Thymus (tissue), 11 donors: ENCODE results near the gene LARP4. TPM values are rescaled to one million over a fixed set of nuclear protein-coding genes. Genes with fewer than 3 reads are reported as not detected.
"Not testable (repeated sequence)": the region's sequence is repeated elsewhere in the genome, so short reads cannot be mapped to it uniquely, and the experiment has no call there.

Source experiments
- DNase-seq, 9 donors: peaks; one replicate each; pipeline ENCODE4 v3.0.0-alpha.2; 2013; ENCODE audit warnings: low spot score in 9 of 9, low read depth in 6 of 9, missing footprints in 1 of 9
- H3K27ac ChIP-seq, 2 donors: one replicate each; pipeline ENCODE4 v1.5.1; 2013; ENCODE audit warnings: control low read depth in 1 of 2, low read depth in 1 of 2, low read length in 1 of 2, mild to moderate bottlenecking in 1 of 2, moderate library complexity in 1 of 2
- H3K27me3 ChIP-seq, 2 donors: one replicate each; pipeline ENCODE4 v1.5.1; 2013; ENCODE audit warnings: low read length in 1 of 2; ENCODE audit not compliant: control insufficient read depth in 2 of 2, insufficient read depth in 1 of 2
- H3K36me3 ChIP-seq, 2 donors: one replicate each; pipeline ENCODE4 v1.5.1; 2013; ENCODE audit warnings: low read length in 1 of 2, mild to moderate bottlenecking in 1 of 2, moderate library complexity in 1 of 2; ENCODE audit not compliant: control insufficient read depth in 2 of 2, insufficient read depth in 2 of 2
- H3K4me1 ChIP-seq, 2 donors: one replicate each; pipeline ENCODE4 v1.5.1; 2013; ENCODE audit warnings: low read length in 2 of 2; ENCODE audit not compliant: control insufficient read depth in 2 of 2, insufficient read depth in 2 of 2
- H3K4me3 ChIP-seq, 2 donors: one replicate each; pipeline ENCODE4 v1.5.1; 2013; ENCODE audit warnings: low read length in 2 of 2, control low read depth in 1 of 2, mild to moderate bottlenecking in 1 of 2
- H3K9me3 ChIP-seq, 2 donors: one replicate each; pipeline ENCODE4 v1.5.1; 2013; ENCODE audit warnings: low read length in 1 of 2, mild to moderate bottlenecking in 1 of 2; ENCODE audit not compliant: control insufficient read depth in 2 of 2, insufficient read depth in 1 of 2
- WGBS: extraction: QIAGEN DNeasy Blood & Tissue Kit; methylation state at CpG from one replicate; pipeline ENCODE4 v1.1.7; 2013; 5-methylcytosine and 5-hydroxymethylcytosine counted together
- polyA plus RNA-seq: library from polyadenylated mRNA; stranded (reverse); fragments of 200-250 nt; gene quantifications from one replicate; pipeline ENCODE4 v1.2.3, GENCODE V29; 2013
- total RNA-seq: library from RNA; stranded (reverse); fragments of 120-200 nt; gene quantifications from one replicate; pipeline ENCODE4 v1.2.4, GENCODE V29; 2013
- donor health status: healthy.

The LARP4 gene
- total and polyA plus RNA-seq, 2 donors, result 17.0 to 23.6 TPM

- no peak overlapping the region for H3K27ac ChIP-seq
- H3K36me3 ChIP-seq, result no peaks in the 10 kb centered on the region
- H3K4me3 ChIP-seq, result no peak overlapping the region
- DNase-seq, result no peak
- no peaks in the 10 kb centered on the region for H3K9me3 ChIP-seq
- no peaks in the 10 kb centered on the region for H3K4me1 ChIP-seq
- WGBS, result 94% methylated on average over 5 of the region's 5 CpGs
- H3K27me3 ChIP-seq, result no peaks in the 10 kb centered on the region
These were observed 37.5 kb upstream of the LARP4 start for GRCh38 chr12:50363141-50363540.

GRCh38 chr12:50365709-50366406, 34.8 kb upstream of the LARP4 start:
- H3K4me3 ChIP-seq, result no peak overlapping the region

GRCh38 chr12:50370672-50371071, 30.0 kb upstream of the LARP4 start:
- not testable (repeated sequence) for H3K9me3 ChIP-seq, H3K4me3 ChIP-seq, H3K4me1 ChIP-seq, H3K27me3 ChIP-seq, H3K36me3 ChIP-seq, DNase-seq, H3K27ac ChIP-seq
- 91% methylated on average over 7 of the region's 7 CpGs for WGBS

More at GRCh38 chr12:50365709-50366406, 34.8 kb upstream of the LARP4 start:
- no peak overlapping the region for H3K27ac ChIP-seq
- no peaks in the 10 kb centered on the region for H3K4me1 ChIP-seq
- DNase-seq, result no peak
- no peaks in the 10 kb centered on the region for H3K36me3 ChIP-seq
- no peaks in the 10 kb centered on the region for H3K27me3 ChIP-seq
- no peaks in the 10 kb centered on the region for H3K9me3 ChIP-seq
- 97% methylated on average over 9 of the region's 9 CpGs for WGBS

GRCh38 chr12:50375802-50376201, 24.9 kb upstream of the LARP4 start:
- H3K27ac ChIP-seq, result no peak overlapping the region
- WGBS, result 96% methylated on average over 8 of the region's 8 CpGs
- DNase-seq, result no peak
- no peaks in the 10 kb centered on the region for H3K36me3 ChIP-seq
- H3K4me1 ChIP-seq, result no peaks in the 10 kb centered on the region
- no peaks in the 10 kb centered on the region for H3K9me3 ChIP-seq
- no peak overlapping the region for H3K4me3 ChIP-seq
- no peaks in the 10 kb centered on the region for H3K27me3 ChIP-seq

- H3K4me1 ChIP-seq, result no peaks in the 10 kb centered on the region
- no peaks in the 10 kb centered on the region for H3K36me3 ChIP-seq
- no peaks in the 10 kb centered on the region for H3K27me3 ChIP-seq
- H3K27ac ChIP-seq, result no peak overlapping the region
- no peak for DNase-seq
- H3K9me3 ChIP-seq, result no peaks in the 10 kb centered on the region
- 98% methylated on average over 8 of the region's 8 CpGs for WGBS
- H3K4me3 ChIP-seq, result no peak overlapping the region
These were observed 19.8 kb upstream of the LARP4 start for GRCh38 chr12:50380761-50381325.

- no peak overlapping the region for H3K27ac ChIP-seq
- H3K27me3 ChIP-seq, result no peaks in the 10 kb centered on the region
- WGBS, result 77% methylated on average over 5 of the region's 5 CpGs
- DNase-seq, result no peak
- no peaks in the 10 kb centered on the region for H3K9me3 ChIP-seq
- H3K4me1 ChIP-seq, result no peaks in the 10 kb centered on the region
- no peaks in the 10 kb centered on the region for H3K36me3 ChIP-seq
- no peak overlapping the region for H3K4me3 ChIP-seq
These were observed 13.2 kb upstream of the LARP4 start for GRCh38 chr12:50387487-50387886.

GRCh38 chr12:50387972-50388478, 12.7 kb upstream of the LARP4 start:
- no peaks in the 10 kb centered on the region for H3K9me3 ChIP-seq
- H3K36me3 ChIP-seq, result no peaks in the 10 kb centered on the region
- no peak overlapping the region for H3K27ac ChIP-seq
- no peaks in the 10 kb centered on the region for H3K27me3 ChIP-seq
- DNase-seq, result no peak
- no peaks in the 10 kb centered on the region for H3K4me1 ChIP-seq
- 88% methylated on average over 7 of the region's 7 CpGs for whole genome bisulfite sequencing
- no peak overlapping the region for H3K4me3 ChIP-seq

- not testable (repeated sequence) for DNase-seq, H3K27me3 ChIP-seq, H3K36me3 ChIP-seq, H3K4me3 ChIP-seq, H3K4me1 ChIP-seq, H3K27ac ChIP-seq, H3K9me3 ChIP-seq
- WGBS, result 96% methylated on average over 10 of the region's 10 CpGs
These were observed 11.9 kb upstream of the LARP4 start for GRCh38 chr12:50388793-50389192.

GRCh38 chr12:50390316-50390741, 10.4 kb upstream of the LARP4 start:
- H3K27ac ChIP-seq, result no peak overlapping the region
- H3K4me3 ChIP-seq, result no peak overlapping the region
- no peak for DNase-seq
- H3K9me3 ChIP-seq, result no peaks in the 10 kb centered on the region
- H3K36me3 ChIP-seq, result no peaks in the 10 kb centered on the region
- no peaks in the 10 kb centered on the region for H3K4me1 ChIP-seq
- WGBS, result 88% methylated on average over 3 of the region's 3 CpGs
- H3K27me3 ChIP-seq, result no peaks in the 10 kb centered on the region
